K562 (cell line): ENCODE data around the gene UBE2E2. TPM values are rescaled to one million over a fixed set of nuclear protein-coding genes. Genes with fewer than 3 reads are reported as not detected.

Experiments
- NFIX ChIP-seq: fragments of 250-450 bp; sonication (Bioruptor Pico); IDR thresholded peaks from 2 replicates; pipeline ENCODE4 v1.4.0; 2020; ENCODE audit warnings: low read depth, mild to moderate bottlenecking, moderate library complexity
- RBM14 ChIP-seq: fragments of 200-400 bp; formaldehyde crosslinking; IDR thresholded peaks from 2 replicates; pipeline ENCODE4 v1.6.1; 2018; ENCODE audit warnings: low read depth, mild to moderate bottlenecking, low read length, moderate library complexity, borderline replicate concordance; ENCODE audit not compliant: insufficient read depth
- polyA plus RNA-seq, 8 experiments: library from polyadenylated mRNA; depleted of rRNA in 4 of 8; stranded (reverse) in 5 of 8; unstranded in 3 of 8; fragments of >200 nt; fragmentation: Nextera tagmentation in 2 of 8; fragmentation: Illumina TruSeq in 1 of 8; extraction: Ambion mirVana in 2 of 8; extraction: Trizol in 1 of 8; gene quantifications; 2 replicates each; pipeline versions ENCODE4 v1.2.1 to v1.2.3, GENCODE V29; 2011 to 2014; ENCODE audit warnings: inconsistent platforms in 1 of 8, missing spikeins in 1 of 8
- total RNA-seq, 7 experiments: library from RNA; depleted of rRNA in 6 of 7; stranded (reverse); fragments of >200 nt in 6 of 7; fragmentation: Illumina TruSeq in 2 of 7; extraction: Trizol in 2 of 7; gene quantifications; 2 replicates each; pipeline versions ENCODE4 v1.2.1 to v1.2.3, GENCODE V29; 2011 to 2021; ENCODE audit warnings: low replicate concordance in 1 of 7
- TF ChIP-seq, protein P1 (sequence below), 2 experiments: fragments of 450-650 bp in 1 of 2; sonication (generic) in 1 of 2; formaldehyde crosslinking in 1 of 2; IDR thresholded peaks in 1 of 2; conservative IDR thresholded peaks in 1 of 2; 2 replicates each; pipeline versions ENCODE4 v1.6.1 to v1.8.1; 2016 to 2023; ENCODE audit warnings: mild to moderate bottlenecking in 2 of 2, moderate library complexity in 2 of 2, inconsistent platforms in 1 of 2, missing genetic modification reagents in 1 of 2
- TF ChIP-seq, protein P2 (sequence below): fragments of 250-450 bp; sonication (Bioruptor Pico); IDR thresholded peaks from 2 replicates; pipeline ENCODE4 v1.4.0; 2020; ENCODE audit warnings: mild to moderate bottlenecking
- TF ChIP-seq, protein P3 (sequence below): fragments of 200-600 bp; sonication (generic); IDR thresholded peaks from one replicate; pipeline ENCODE4 v1.6.1; 2012; ENCODE audit warnings: mild to moderate bottlenecking, low read depth, low read length, inconsistent platforms

The UBE2E2 gene
- total and polyA plus RNA-seq, 9 of the 15 experiments (the other 6 are each of a cell fraction or from before 2014, with no cell fraction given) = 0.22 to 5.1 (median 1.9) TPM

DNA sequence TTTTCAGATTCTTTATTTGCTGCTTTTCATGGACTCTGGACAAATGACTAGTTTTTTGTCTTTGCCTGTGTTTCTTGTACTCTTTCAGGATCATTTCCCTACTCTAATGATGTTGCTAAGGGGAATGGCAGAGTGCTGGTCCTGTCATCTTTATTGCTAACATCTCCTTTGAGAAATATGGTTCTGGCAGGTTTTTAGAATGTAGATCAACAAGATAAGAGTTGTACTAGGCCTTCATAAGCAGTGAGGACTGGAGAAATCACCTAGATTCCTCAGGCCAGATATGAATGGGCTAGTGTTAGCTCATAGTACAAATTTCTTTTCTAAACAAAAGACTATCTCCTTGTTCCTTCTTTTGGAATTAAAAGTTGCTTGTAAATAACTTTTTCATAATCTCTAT lies 156.0 kb downstream of the UBE2E2 start (continued):
- TF ChIP-seq, protein P1, sequence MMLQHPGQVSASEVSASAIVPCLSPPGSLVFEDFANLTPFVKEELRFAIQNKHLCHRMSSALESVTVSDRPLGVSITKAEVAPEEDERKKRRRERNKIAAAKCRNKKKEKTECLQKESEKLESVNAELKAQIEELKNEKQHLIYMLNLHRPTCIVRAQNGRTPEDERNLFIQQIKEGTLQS (IDR thresholded peaks at IDR 0.05) = no peak
- TF ChIP-seq, protein P1 (CRISPR knock-in tag; conservative IDR thresholded peaks at IDR 0.05) = no peak
- TF ChIP-seq, protein P2, sequence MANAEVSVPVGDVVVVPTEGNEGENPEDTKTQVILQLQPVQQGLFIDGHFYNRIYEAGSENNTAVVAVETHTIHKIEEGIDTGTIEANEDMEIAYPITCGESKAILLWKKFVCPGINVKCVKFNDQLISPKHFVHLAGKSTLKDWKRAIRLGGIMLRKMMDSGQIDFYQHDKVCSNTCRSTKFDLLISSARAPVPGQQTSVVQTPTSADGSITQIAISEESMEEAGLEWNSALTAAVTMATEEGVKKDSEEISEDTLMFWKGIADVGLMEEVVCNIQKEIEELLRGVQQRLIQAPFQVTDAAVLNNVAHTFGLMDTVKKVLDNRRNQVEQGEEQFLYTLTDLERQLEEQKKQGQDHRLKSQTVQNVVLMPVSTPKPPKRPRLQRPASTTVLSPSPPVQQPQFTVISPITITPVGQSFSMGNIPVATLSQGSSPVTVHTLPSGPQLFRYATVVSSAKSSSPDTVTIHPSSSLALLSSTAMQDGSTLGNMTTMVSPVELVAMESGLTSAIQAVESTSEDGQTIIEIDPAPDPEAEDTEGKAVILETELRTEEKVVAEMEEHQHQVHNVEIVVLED (CRISPR knock-in tag) = no peak
- TF ChIP-seq, protein P3, sequence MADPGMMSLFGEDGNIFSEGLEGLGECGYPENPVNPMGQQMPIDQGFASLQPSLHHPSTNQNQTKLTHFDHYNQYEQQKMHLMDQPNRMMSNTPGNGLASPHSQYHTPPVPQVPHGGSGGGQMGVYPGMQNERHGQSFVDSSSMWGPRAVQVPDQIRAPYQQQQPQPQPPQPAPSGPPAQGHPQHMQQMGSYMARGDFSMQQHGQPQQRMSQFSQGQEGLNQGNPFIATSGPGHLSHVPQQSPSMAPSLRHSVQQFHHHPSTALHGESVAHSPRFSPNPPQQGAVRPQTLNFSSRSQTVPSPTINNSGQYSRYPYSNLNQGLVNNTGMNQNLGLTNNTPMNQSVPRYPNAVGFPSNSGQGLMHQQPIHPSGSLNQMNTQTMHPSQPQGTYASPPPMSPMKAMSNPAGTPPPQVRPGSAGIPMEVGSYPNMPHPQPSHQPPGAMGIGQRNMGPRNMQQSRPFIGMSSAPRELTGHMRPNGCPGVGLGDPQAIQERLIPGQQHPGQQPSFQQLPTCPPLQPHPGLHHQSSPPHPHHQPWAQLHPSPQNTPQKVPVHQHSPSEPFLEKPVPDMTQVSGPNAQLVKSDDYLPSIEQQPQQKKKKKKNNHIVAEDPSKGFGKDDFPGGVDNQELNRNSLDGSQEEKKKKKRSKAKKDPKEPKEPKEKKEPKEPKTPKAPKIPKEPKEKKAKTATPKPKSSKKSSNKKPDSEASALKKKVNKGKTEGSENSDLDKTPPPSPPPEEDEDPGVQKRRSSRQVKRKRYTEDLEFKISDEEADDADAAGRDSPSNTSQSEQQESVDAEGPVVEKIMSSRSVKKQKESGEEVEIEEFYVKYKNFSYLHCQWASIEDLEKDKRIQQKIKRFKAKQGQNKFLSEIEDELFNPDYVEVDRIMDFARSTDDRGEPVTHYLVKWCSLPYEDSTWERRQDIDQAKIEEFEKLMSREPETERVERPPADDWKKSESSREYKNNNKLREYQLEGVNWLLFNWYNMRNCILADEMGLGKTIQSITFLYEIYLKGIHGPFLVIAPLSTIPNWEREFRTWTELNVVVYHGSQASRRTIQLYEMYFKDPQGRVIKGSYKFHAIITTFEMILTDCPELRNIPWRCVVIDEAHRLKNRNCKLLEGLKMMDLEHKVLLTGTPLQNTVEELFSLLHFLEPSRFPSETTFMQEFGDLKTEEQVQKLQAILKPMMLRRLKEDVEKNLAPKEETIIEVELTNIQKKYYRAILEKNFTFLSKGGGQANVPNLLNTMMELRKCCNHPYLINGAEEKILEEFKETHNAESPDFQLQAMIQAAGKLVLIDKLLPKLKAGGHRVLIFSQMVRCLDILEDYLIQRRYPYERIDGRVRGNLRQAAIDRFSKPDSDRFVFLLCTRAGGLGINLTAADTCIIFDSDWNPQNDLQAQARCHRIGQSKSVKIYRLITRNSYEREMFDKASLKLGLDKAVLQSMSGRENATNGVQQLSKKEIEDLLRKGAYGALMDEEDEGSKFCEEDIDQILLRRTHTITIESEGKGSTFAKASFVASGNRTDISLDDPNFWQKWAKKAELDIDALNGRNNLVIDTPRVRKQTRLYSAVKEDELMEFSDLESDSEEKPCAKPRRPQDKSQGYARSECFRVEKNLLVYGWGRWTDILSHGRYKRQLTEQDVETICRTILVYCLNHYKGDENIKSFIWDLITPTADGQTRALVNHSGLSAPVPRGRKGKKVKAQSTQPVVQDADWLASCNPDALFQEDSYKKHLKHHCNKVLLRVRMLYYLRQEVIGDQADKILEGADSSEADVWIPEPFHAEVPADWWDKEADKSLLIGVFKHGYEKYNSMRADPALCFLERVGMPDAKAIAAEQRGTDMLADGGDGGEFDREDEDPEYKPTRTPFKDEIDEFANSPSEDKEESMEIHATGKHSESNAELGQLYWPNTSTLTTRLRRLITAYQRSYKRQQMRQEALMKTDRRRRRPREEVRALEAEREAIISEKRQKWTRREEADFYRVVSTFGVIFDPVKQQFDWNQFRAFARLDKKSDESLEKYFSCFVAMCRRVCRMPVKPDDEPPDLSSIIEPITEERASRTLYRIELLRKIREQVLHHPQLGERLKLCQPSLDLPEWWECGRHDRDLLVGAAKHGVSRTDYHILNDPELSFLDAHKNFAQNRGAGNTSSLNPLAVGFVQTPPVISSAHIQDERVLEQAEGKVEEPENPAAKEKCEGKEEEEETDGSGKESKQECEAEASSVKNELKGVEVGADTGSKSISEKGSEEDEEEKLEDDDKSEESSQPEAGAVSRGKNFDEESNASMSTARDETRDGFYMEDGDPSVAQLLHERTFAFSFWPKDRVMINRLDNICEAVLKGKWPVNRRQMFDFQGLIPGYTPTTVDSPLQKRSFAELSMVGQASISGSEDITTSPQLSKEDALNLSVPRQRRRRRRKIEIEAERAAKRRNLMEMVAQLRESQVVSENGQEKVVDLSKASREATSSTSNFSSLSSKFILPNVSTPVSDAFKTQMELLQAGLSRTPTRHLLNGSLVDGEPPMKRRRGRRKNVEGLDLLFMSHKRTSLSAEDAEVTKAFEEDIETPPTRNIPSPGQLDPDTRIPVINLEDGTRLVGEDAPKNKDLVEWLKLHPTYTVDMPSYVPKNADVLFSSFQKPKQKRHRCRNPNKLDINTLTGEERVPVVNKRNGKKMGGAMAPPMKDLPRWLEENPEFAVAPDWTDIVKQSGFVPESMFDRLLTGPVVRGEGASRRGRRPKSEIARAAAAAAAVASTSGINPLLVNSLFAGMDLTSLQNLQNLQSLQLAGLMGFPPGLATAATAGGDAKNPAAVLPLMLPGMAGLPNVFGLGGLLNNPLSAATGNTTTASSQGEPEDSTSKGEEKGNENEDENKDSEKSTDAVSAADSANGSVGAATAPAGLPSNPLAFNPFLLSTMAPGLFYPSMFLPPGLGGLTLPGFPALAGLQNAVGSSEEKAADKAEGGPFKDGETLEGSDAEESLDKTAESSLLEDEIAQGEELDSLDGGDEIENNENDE = no peak
- TF ChIP-seq RBM14 (no peak), NFIX (no peak)
